Measurements from ENCODE around the gene MOK. TPM values are rescaled to one million over a fixed set of nuclear protein-coding genes. Genes with fewer than 3 reads are reported as not detected.

The MOK gene
- total and polyA plus RNA-seq, 9 donors, result 20.0 to 51.1 (median 23.8) TPM

DNA sequence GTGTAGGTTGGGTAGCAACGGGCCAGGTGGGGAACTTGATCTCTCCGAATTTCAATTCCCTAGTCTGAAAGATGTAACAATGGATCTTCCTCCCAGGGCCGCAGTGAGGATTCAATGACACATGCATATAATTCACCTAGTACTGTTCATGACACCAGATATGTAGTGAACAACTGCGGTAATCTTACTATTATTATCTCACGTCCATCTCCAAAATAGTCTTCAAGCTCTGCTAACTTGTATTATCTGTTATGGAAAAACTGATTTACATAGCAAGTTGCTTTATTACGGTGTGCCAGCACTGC lies 26.4 kb downstream of the MOK start:
- intact Hi-C loops (cut with DNase I), result no loop called here
- 89 to 90% (median 89%) methylated on average over 6 of the region's 6 CpGs for WGBS, 3 donors
- no peak for DNase-seq
- TF ChIP-seq EP300 (IDR thresholded peaks at IDR 0.05) (no peak), CTCF (IDR thresholded peaks at IDR 0.05) (no peak), POLR2A (IDR thresholded peaks at IDR 0.05) (no peak)
- Histone ChIP-seq H3K4me1 (ENCODE audit: insufficient read depth) (no peaks in the 10 kb centered on the region), H3K4me3 (no peak overlapping the region), H3K9me3 (no peaks in the 10 kb centered on the region), H3K27me3 (no peaks in the 10 kb centered on the region), H3K27ac (no peak overlapping the region), H3K36me3 (no peaks in the 10 kb centered on the region)

DNA sequence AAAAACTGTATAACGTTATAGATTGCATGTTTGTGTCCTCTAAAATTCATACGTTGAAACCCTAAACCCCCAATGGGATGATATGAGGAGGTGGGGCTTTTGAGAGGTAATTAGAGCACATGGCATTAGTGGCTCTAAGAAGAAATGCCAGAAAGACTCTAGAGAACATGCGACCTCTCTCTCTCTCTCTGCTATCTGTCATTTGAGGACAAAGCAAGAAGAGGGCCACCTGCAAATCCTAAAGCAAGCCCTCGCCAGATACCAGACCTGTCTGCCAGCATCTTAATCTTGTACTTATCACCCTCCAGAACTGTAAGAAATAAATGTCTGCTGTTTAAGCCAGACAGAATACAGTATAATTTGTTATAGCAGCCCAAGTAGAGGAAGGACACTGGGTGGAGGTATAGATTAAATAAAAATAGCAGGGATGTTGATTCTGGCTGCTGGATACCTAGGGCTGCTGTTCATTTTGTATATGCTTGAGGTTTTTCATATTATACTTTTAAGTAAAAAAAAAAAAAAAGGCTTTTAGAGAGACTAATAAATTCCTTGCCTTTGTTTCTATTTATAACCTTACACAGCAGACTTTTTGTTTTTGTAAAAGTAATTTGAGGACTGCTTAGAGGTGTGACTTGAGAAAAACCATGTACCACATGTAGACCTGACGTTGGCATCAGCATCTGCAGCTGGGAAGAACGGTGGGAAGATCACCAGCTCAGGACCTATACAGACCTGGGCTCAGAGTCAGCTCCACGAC lies 26.9 kb downstream of the MOK start:
- H3K27ac ChIP-seq, result no peak overlapping the region
- no peaks in the 10 kb centered on the region for H3K27me3 ChIP-seq
- 57 to 65% (median 62%) methylated on average over 7 of the region's 7 CpGs for WGBS, 3 donors
- TF ChIP-seq CTCF (IDR thresholded peaks at IDR 0.05) (no peak), EP300 (IDR thresholded peaks at IDR 0.05) (no peak), POLR2A (IDR thresholded peaks at IDR 0.05) (no peak)
- no peak for DNase-seq
- no peaks in the 10 kb centered on the region for H3K36me3 ChIP-seq
- H3K4me3 ChIP-seq, result no peak overlapping the region
- intact Hi-C loops (cut with DNase I), result no loop called here
- no peaks in the 10 kb centered on the region for H3K4me1 ChIP-seq (ENCODE audit: insufficient read depth)
- H3K9me3 ChIP-seq, result no peaks in the 10 kb centered on the region

DNA sequence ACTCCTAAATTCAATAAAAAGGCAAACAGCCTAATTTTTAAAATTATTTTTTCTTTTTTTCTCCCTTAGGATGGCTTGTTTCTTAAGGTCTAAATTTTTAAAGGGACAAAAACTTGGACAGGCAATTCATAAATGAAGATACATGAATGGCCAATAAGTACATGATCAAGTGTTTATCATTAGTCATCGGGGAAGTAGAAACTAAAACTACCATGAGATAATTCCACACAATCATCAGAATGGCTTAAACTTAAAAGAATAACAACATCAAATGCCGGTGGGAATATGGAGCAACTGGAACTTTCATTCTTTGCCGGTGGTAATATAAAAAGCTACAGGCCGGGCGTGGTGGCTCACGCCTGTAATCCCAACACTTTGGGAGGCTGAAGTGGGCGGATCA lies 29.1 kb downstream of the MOK start:
- H3K9me3 ChIP-seq, result no peaks in the 10 kb centered on the region
- intact Hi-C loops (cut with DNase I), result no loop called here

DNA sequence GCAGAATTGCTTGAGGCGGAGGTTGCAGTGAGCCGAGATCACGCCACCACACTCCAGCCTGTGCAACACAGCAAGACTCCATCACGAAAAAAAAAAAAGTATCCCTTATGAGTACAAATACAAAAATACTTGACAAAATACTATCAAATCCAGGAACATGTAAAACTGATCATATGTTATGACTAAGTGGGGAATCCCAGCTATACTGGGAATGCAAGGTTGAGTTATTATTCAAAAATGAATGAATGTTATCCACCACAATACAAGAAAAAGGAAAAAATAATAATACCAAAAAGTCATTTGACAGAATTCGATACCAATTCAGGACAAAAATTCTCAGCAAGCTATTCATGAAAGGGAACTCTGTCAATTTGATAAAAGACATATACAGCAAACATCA lies 32.6 kb downstream of the MOK start:
- no peak for TF ChIP-seq EP300 (IDR thresholded peaks at IDR 0.05)
- TF ChIP-seq POLR2A (IDR thresholded peaks at IDR 0.05), result no peak
- TF ChIP-seq CTCF (IDR thresholded peaks at IDR 0.05), result no peak
- Histone ChIP-seq H3K4me3 (no peak overlapping the region), H3K36me3 (no peaks in the 10 kb centered on the region), H3K27me3 (no peaks in the 10 kb centered on the region), H3K4me1 (ENCODE audit: insufficient read depth) (no peaks in the 10 kb centered on the region), H3K9me3 (no peaks in the 10 kb centered on the region), H3K27ac (no peak overlapping the region)
- 93 to 96% (median 94%) methylated on average over 5 of the region's 5 CpGs for WGBS, 3 donors
- intact Hi-C loops (cut with DNase I), result no loop called here
- no peak for DNase-seq

More for the DNA sequence above, 29.1 kb downstream of the MOK start:
- TF ChIP-seq CTCF (IDR thresholded peaks at IDR 0.05) (no peak), POLR2A (IDR thresholded peaks at IDR 0.05) (no peak), EP300 (IDR thresholded peaks at IDR 0.05) (no peak)
- Histone ChIP-seq H3K36me3 (no peaks in the 10 kb centered on the region), H3K4me3 (no peak overlapping the region), H3K27ac (no peak overlapping the region), H3K4me1 (ENCODE audit: insufficient read depth) (no peaks in the 10 kb centered on the region), H3K27me3 (no peaks in the 10 kb centered on the region)
- no peak for DNase-seq
- WGBS, 3 donors, result 96 to 97% (median 96%) methylated on average over 7 of the region's 7 CpGs

Measured in ovary (tissue), 9 donors.